Mucosa of descending colon (tissue), 3 donors: ENCODE data around the gene OR10G4. TPM values are rescaled to one million over a fixed set of nuclear protein-coding genes. Genes with fewer than 3 reads are reported as not detected.

Source experiments
- ATAC-seq: fragments of 200-7000 bp; cut with Tn5 transposase; one replicate; pipeline ENCODE4 v1.9.1; 2020; ENCODE audit warnings: mild to moderate bottlenecking, moderate library complexity
- DNase-seq, 3 donors: peaks; one replicate each; pipeline ENCODE4 v3.0.0-alpha.2; 2020
- H3K36me3 ChIP-seq: fragments of 200-600 bp; one replicate; pipeline ENCODE4 v1.8.0; 2021; ENCODE audit warnings: low read depth, mild to moderate bottlenecking
- H3K4me1 ChIP-seq: fragments of 200-600 bp; one replicate; pipeline ENCODE4 v1.8.0; 2021; ENCODE audit warnings: low read depth, mild to moderate bottlenecking
- H3K4me3 ChIP-seq: fragments of 200-600 bp; one replicate; pipeline ENCODE4 v1.8.0; 2021; ENCODE audit warnings: mild to moderate bottlenecking
- H3K9me3 ChIP-seq: fragments of 200-600 bp; one replicate; pipeline ENCODE4 v1.8.0; 2021; ENCODE audit warnings: mild to moderate bottlenecking
- intact Hi-C, 2 donors: fragments of 100-400 bp; cut with DNase I in 1 of 2; cut with micrococcal nuclease in 1 of 2; formaldehyde crosslinking; loops; one replicate each; pipeline versions ENCODE4 v1.11.0 to v1.11.1; 2022; cut with DNase I, micrococcal nuclease
- total RNA-seq, 3 donors: library from RNA; stranded (reverse); fragmentation: NEBNext Ultra II Directional in 2 of 3; extraction: Animal tissue kit (Norgen Biotek cat#: 25700) in 2 of 3; gene quantifications; one replicate each; pipeline versions ENCODE4 v1.2.1 to v1.2.4, GENCODE V29; 2021 to 2023
- TF ChIP-seq, protein P1 (sequence below): fragments of 200-600 bp; IDR thresholded peaks from one replicate; pipeline ENCODE4 v1.8.0; 2022; ENCODE audit warnings: antibody characterized with exemption, mild to moderate bottlenecking
- donor health status: DM: no; HTN: no; CAD: no; lungs with moderate emphysema.
- donor health status: DM: no; HTN: no; CAD: no.
- donor health status: DM: no; HTN: yes; CAD: no.

The OR10G4 gene
- total RNA-seq, 3 donors from 2014 or later, result 0.41 to 0.55 TPM; not detected in 1

DNA sequence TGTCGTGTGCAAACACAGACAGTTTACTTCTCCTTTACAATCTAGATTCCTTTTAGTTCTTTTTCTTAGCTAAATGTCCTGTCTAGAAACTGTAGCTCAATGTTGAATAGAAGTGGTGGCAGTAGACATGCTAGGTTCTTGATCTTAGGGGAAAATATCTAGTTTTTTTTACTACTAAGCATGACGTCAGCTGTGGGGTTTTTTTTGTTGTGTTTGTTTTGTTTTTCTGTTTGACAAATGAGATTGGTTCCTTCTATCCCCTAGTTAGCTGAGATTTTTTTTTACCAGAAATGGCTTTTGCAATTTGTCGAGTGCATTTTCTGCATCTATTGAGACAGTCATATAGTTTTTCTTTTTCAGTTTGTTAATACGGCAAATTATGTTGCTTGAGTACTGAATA is 30.6 kb downstream of the OR10G4 start:
- DNase-seq (no peak), ATAC-seq (no peak)
- TF ChIP-seq, protein P1, sequence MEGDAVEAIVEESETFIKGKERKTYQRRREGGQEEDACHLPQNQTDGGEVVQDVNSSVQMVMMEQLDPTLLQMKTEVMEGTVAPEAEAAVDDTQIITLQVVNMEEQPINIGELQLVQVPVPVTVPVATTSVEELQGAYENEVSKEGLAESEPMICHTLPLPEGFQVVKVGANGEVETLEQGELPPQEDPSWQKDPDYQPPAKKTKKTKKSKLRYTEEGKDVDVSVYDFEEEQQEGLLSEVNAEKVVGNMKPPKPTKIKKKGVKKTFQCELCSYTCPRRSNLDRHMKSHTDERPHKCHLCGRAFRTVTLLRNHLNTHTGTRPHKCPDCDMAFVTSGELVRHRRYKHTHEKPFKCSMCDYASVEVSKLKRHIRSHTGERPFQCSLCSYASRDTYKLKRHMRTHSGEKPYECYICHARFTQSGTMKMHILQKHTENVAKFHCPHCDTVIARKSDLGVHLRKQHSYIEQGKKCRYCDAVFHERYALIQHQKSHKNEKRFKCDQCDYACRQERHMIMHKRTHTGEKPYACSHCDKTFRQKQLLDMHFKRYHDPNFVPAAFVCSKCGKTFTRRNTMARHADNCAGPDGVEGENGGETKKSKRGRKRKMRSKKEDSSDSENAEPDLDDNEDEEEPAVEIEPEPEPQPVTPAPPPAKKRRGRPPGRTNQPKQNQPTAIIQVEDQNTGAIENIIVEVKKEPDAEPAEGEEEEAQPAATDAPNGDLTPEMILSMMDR, result no peak
- Histone ChIP-seq H3K36me3 (no peaks in the 10 kb centered on the region), H3K4me1 (no peaks in the 10 kb centered on the region), H3K4me3 (no peak overlapping the region), H3K9me3 (no peaks in the 10 kb centered on the region)
- intact Hi-C loops, result no loop called here

DNA sequence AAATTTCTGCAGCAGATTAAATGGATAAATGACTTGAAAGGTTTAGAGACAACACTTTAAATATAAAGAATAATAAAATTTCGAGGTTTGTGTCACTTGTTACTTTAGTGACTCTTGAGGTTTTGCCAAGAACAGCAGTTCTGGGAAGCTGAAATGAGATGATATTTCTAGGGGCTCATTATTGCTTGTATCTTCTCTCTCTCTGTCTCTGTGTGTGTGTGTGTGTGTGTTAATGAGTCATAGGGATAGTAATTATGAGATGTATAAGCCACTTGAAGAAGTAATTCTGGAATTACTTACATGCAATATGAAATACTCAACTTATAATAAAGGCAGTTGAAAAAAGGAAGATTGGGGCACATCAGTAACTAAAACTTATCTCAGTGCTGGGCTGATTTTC is 38.0 kb downstream of the OR10G4 start:
- DNase-seq (no peak), ATAC-seq (no peak)
- H3K4me3 ChIP-seq, result no peak overlapping the region
- TF ChIP-seq, protein P1, result no peak
- intact Hi-C loops, result no loop called here
- H3K4me1 ChIP-seq, result no peaks in the 10 kb centered on the region
- H3K36me3 ChIP-seq, result no peaks in the 10 kb centered on the region
- no peaks in the 10 kb centered on the region for H3K9me3 ChIP-seq

- H3K4me1 ChIP-seq, result no peaks in the 10 kb centered on the region
- no peak overlapping the region for H3K4me3 ChIP-seq
- no peak for DNase-seq
- TF ChIP-seq, protein P1, result no peak
- no peak for ATAC-seq
- H3K36me3 ChIP-seq, result no peaks in the 10 kb centered on the region
- intact Hi-C loops, result no loop called here
- H3K9me3 ChIP-seq, result no peaks in the 10 kb centered on the region
Observed at GRCh38 chr11:124052966-124053365, 40.2 kb downstream of the OR10G4 start.

Other genes starting within 250 kb of the OR10G4 start
- gene OR6M1, start 206.6 kb upstream of the OR10G4 start, total RNA-seq, result not detected
- not detected for gene TMEM225, start 127.3 kb upstream of the OR10G4 start, total RNA-seq
- gene OR8D4, start 110.8 kb upstream of the OR10G4 start, total RNA-seq, result 1 to 10 TPM in 1 of 3 donors, under 1 TPM in 1, not detected in 1; 0.87 to 1.3 TPM
- gene OR4D5, start 73.4 kb upstream of the OR10G4 start, total RNA-seq, result 1 to 10 TPM in 2 of 3 donors, not detected in 1; 2.1 to 2.2 TPM
- gene OR6T1, start 69.2 kb upstream of the OR10G4 start, total RNA-seq, result not detected
- gene OR10S1, start 35.2 kb upstream of the OR10G4 start, total RNA-seq, result not detected
- not detected for gene OR10G6, start 17.8 kb upstream of the OR10G4 start, total RNA-seq
- under 1 TPM in 2 of 3 donors, not detected in 1; 0.46 to 0.49 TPM for gene OR10G9, start 10.0 kb downstream of the OR10G4 start, total RNA-seq
- gene OR10G8, start 13.8 kb downstream of the OR10G4 start, total RNA-seq, result under 1 TPM in 1 of 3 donors, not detected in 2; 0.46 TPM
- gene OR10G7, start 28.3 kb downstream of the OR10G4 start, total RNA-seq, result not detected
- 10 to 100 TPM; 41.2 to 97.3 (median 55.8) TPM for gene VWA5A, start 102.5 kb downstream of the OR10G4 start, total RNA-seq
- not detected for gene OR10D3, start 170.3 kb downstream of the OR10G4 start, total RNA-seq
- gene OR8G1, start 228.1 kb downstream of the OR10G4 start, total RNA-seq, result not detected
- not detected for gene OR8G5, start 243.4 kb downstream of the OR10G4 start, total RNA-seq